Right cardiac atrium (tissue), 5 donors: ENCODE results near the gene CFAP221. TPM values are rescaled to one million over a fixed set of nuclear protein-coding genes. Genes with fewer than 3 reads are reported as not detected.

Experiments used
- ATAC-seq, 2 donors: fragments of 200-7000 bp; cut with Tn5 transposase; one replicate each; pipeline versions ENCODE4 v1.8.0 to v1.9.1; 2020; ENCODE audit warnings: moderate library complexity in 2 of 2, mild to moderate bottlenecking in 1 of 2
- DNase-seq, 3 donors: peaks; one replicate each; pipeline ENCODE4 v3.0.0-alpha.2; 2020
- H3K27ac ChIP-seq: one replicate; pipeline ENCODE4 v1.5.1; 2013; ENCODE audit warnings: mild to moderate bottlenecking, low read length, control low read depth, moderate library complexity
- H3K27me3 ChIP-seq: one replicate; pipeline ENCODE4 v1.6.1; 2013; ENCODE audit not compliant: control insufficient read depth, insufficient read depth
- H3K4me1 ChIP-seq: one replicate; pipeline ENCODE4 v1.6.1; 2013; ENCODE audit warnings: low read length; ENCODE audit not compliant: control insufficient read depth, insufficient read depth
- H3K4me3 ChIP-seq: one replicate; pipeline ENCODE4 v1.5.1; 2013; ENCODE audit warnings: low read length, control low read depth
- H3K9me3 ChIP-seq: one replicate; pipeline ENCODE4 v1.6.1; 2013; ENCODE audit warnings: low read length; ENCODE audit not compliant: control insufficient read depth
- WGBS: extraction: QIAGEN DNeasy Blood & Tissue Kit; methylation state at CpG from one replicate; pipeline ENCODE4 v1.1.7; 2013; 5-methylcytosine and 5-hydroxymethylcytosine counted together
- intact Hi-C, 4 donors: fragments of 100-400 bp; cut with DNase I; formaldehyde crosslinking; loops; one replicate each; pipeline versions ENCODE4 v1.11.0 to v1.14.0; 2022 to 2023
- polyA plus RNA-seq: library from polyadenylated mRNA; stranded (reverse); fragments of 200-250 nt; gene quantifications from one replicate; pipeline ENCODE4 v1.2.3, GENCODE V29; 2013
- total RNA-seq, 4 donors: library from RNA; stranded (reverse); fragmentation: NEBNext Ultra II Directional; extraction: Animal tissue kit (Norgen Biotek cat#: 25700); gene quantifications; one replicate each; pipeline ENCODE4 v1.2.1, GENCODE V29; 2021
- donor health status: healthy with polysubstance abuse.
- donor health status: DM: no; HTN: yes; CAD: no.
- donor health status: DM: no; HTN: no; CAD: no.
- donor health status: DM: no; HTN: yes; CAD: no; lungs with severe emphysema.
- donor health status: DM: yes; HTN: yes; CAD: no.

Gene CFAP221
- total and polyA plus RNA-seq, 5 donors, result 0.63 to 3.7 (median 2.1) TPM

- 59% methylated on average over 2 of the region's 2 CpGs for WGBS
- Histone ChIP-seq H3K27me3 (no peaks in the 10 kb centered on the region), H3K4me3 (no peak overlapping the region), H3K9me3 (no peaks in the 10 kb centered on the region), H3K4me1 (no peaks in the 10 kb centered on the region), H3K27ac (no peak overlapping the region)
- ATAC-seq (no peak), DNase-seq (no peak)
- intact Hi-C loops, result no loop called here
Observed at GRCh38 chr2:119668546-119668945, 124.3 kb downstream of the CFAP221 start.

- intact Hi-C loops, result no loop called here
- peak in 1 of 2 donors; percentile 37 for ATAC-seq
Observed at GRCh38 chr2:119671016-119671415, 126.8 kb downstream of the CFAP221 start.

GRCh38 chr2:119671752-119672151, 127.5 kb downstream of the CFAP221 start:
- no peaks in the 10 kb centered on the region for H3K27me3 ChIP-seq
- H3K9me3 ChIP-seq, result no peaks in the 10 kb centered on the region
- DNase-seq (no peak), ATAC-seq (no peak)
- WGBS, result 43% methylated on average over 6 of the region's 6 CpGs
- no peak overlapping the region for H3K4me3 ChIP-seq
- intact Hi-C loops, result no loop called here
- no peaks in the 10 kb centered on the region for H3K4me1 ChIP-seq
- no peak overlapping the region for H3K27ac ChIP-seq

More at GRCh38 chr2:119671016-119671415, 126.8 kb downstream of the CFAP221 start:
- no peaks in the 10 kb centered on the region for H3K9me3 ChIP-seq
- no peak overlapping the region for H3K27ac ChIP-seq
- 51% methylated on average over 2 of the region's 2 CpGs for WGBS
- H3K4me1 ChIP-seq, result no peaks in the 10 kb centered on the region
- no peaks in the 10 kb centered on the region for H3K27me3 ChIP-seq
- no peak for DNase-seq
- no peak overlapping the region for H3K4me3 ChIP-seq

GRCh38 chr2:119672161-119672862, 128.1 kb downstream of the CFAP221 start:
- Histone ChIP-seq H3K27ac (no peak overlapping the region), H3K4me3 (no peak overlapping the region), H3K27me3 (no peaks in the 10 kb centered on the region), H3K9me3 (no peaks in the 10 kb centered on the region), H3K4me1 (no peaks in the 10 kb centered on the region)
- DNase-seq (no peak), ATAC-seq (no peak)
- intact Hi-C loops, result no loop called here
- 87% methylated on average over 5 of the region's 5 CpGs for WGBS

- WGBS, result 95% methylated on average over 2 of the region's 2 CpGs
- no peaks in the 10 kb centered on the region for H3K27me3 ChIP-seq
- no peaks in the 10 kb centered on the region for H3K4me1 ChIP-seq
- H3K9me3 ChIP-seq, result no peaks in the 10 kb centered on the region
- ATAC-seq, result no peak
- no peak for DNase-seq
- no peak overlapping the region for H3K27ac ChIP-seq
- no peak overlapping the region for H3K4me3 ChIP-seq
- intact Hi-C loops, result no loop called here
Observed at GRCh38 chr2:119673796-119674195, 129.5 kb downstream of the CFAP221 start.

- H3K4me1 ChIP-seq, result peaks cover 3% of the 10 kb centered on the region
- H3K9me3 ChIP-seq, result no peaks in the 10 kb centered on the region
- intact Hi-C loops, result no loop called here
- WGBS, result 56% methylated on average over 10 of the region's 10 CpGs
- no peak overlapping the region for H3K4me3 ChIP-seq
- H3K27me3 ChIP-seq, result no peaks in the 10 kb centered on the region
- ATAC-seq (no peak), DNase-seq (no peak)
- no peak overlapping the region for H3K27ac ChIP-seq
Observed at GRCh38 chr2:119674711-119675500, 130.7 kb downstream of the CFAP221 start.

- intact Hi-C loops, result no loop called here
- H3K9me3 ChIP-seq, result no peaks in the 10 kb centered on the region
- no peak overlapping the region for H3K4me3 ChIP-seq
- no peak for DNase-seq
- H3K27ac ChIP-seq, result no peak overlapping the region
- peaks cover 3% of the 10 kb centered on the region for H3K4me1 ChIP-seq
- peak in 1 of 2 donors; percentile 2 for ATAC-seq
- no peaks in the 10 kb centered on the region for H3K27me3 ChIP-seq
- 81% methylated on average over 19 of the region's 19 CpGs for WGBS
Observed at GRCh38 chr2:119678021-119678656, 133.9 kb downstream of the CFAP221 start.

- Histone ChIP-seq H3K9me3 (no peaks in the 10 kb centered on the region), H3K4me3 (peak overlapping the region; percentile 83), H3K27ac (no peak overlapping the region), H3K4me1 (peaks cover 3% of the 10 kb centered on the region), H3K27me3 (no peaks in the 10 kb centered on the region)
- whole genome bisulfite sequencing, result 4% methylated on average over 9 of the region's 9 CpGs
- intact Hi-C loops, result no loop called here
- DNase-seq (no peak), ATAC-seq (no peak)
Observed at GRCh38 chr2:119679526-119679837, 135.2 kb downstream of the CFAP221 start.

- DNase-seq, result no peak
- peak overlapping the region; percentile 83 for H3K4me3 ChIP-seq
- no peak overlapping the region for H3K27ac ChIP-seq
- no peaks in the 10 kb centered on the region for H3K9me3 ChIP-seq
- no peak for ATAC-seq
- intact Hi-C loops, result no loop called here
- no peaks in the 10 kb centered on the region for H3K27me3 ChIP-seq
- WGBS, result 77% methylated on average over 2 of the region's 2 CpGs
- H3K4me1 ChIP-seq, result peaks cover 3% of the 10 kb centered on the region
Observed at GRCh38 chr2:119679846-119680245, 135.6 kb downstream of the CFAP221 start.

GRCh38 chr2:119680457-119681202, 136.4 kb downstream of the CFAP221 start:
- no peak for ATAC-seq
- H3K4me3 ChIP-seq, result no peak overlapping the region
- DNase-seq, result no peak
- intact Hi-C loops, result no loop called here
- 98% methylated on average over 13 of the region's 13 CpGs for WGBS
- H3K9me3 ChIP-seq, result no peaks in the 10 kb centered on the region
- no peak overlapping the region for H3K27ac ChIP-seq
- no peaks in the 10 kb centered on the region for H3K27me3 ChIP-seq
- H3K4me1 ChIP-seq, result peaks cover 3% of the 10 kb centered on the region
